ENCODE data around the gene FCHO1.
"Not testable (repeated sequence)": the region's sequence is repeated elsewhere in the genome, so short reads cannot be mapped to it uniquely, and the experiment has no call there.

GRCh38 chr19:17777840-17778239 lies 26.6 kb downstream of the FCHO1 start:
- TF ChIP-seq CTCF, POLR2A (IDR thresholded peaks at IDR 0.05): not testable (repeated sequence)

Data from testis (tissue), 2 donors.